GM20431 (cell line): ENCODE results near the gene OTOGL.

ENCODE experiments used
- in situ Hi-C: fragments of 300-500 bp; cut with MseI, MboI; formaldehyde crosslinking; loops from one replicate; pipeline ENCODE4 v1.15.0; 2020; ENCODE audit warnings: low sequenced_read_pairs; ENCODE audit not compliant: unreplicated experiment

OTOGL gene

DNA sequence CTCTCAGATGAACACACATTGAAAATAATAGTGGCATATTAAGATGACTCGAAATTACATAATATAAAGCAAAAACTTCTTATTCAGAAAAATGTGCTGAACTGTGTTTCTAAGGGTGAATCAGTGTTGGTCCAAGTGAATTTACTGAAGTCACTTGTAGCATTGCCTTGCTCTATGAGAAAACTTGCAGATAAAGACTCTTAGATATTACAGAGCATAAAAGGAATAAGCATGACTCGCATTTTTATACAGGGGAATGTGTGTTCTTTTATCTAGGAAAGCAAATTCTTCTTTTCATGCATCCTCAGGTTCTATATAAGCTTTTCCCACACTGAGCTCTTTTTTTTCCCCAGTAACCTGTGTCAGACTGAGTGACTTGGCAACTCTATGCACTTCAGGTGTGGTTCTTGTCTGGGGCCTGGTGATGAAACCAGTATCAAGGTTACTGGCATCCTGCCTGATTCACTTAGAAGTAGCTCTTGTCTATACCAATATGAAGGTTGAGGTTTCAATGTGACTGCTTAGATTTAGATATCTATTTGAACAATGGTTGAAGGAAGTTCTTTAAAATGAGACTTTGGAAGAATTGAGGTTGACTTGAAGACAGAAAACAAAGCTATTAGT lies 76.1 kb downstream of the OTOGL start:
- in situ Hi-C loops, result no loop called here

DNA sequence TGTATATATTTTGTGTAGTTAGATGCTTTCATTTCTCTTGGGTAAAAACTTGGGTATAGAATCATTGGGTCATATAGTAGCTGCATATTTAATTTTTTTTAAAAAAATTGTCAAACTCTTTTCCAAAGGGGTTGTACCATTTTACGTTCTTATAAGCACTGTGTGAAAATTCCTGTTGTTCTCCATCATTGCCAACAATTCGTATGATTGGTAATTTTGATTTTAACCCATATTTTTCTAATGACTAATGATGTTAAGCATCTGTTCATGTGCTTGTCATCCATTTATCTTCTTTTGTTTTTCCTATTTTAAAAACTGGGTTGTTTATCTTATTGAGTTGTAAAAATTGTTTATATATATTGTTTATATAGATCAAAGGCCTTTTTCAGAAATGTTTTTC lies 77.4 kb downstream of the OTOGL start:
- in situ Hi-C loops, result no loop called here

DNA sequence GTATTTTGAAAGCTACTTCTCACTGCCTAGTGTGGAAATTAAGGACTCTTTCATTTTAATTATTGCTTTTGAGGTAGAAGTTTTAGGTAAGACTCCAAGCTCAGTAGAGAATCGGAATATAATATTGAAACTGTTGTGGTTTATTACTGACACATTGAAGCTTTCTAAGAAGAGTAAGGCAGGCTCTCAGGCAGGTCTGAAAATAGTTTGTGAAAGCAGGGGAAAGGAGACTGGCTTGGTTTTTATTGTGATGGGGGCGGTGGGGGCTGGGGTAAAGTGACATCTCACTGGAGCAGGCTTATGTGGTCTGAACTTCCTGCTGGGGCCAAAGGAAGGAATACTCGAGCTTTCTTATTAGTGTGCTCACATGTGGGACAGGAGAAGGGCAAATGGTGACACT lies 79.5 kb downstream of the OTOGL start:
- in situ Hi-C loops, result no loop called here

DNA sequence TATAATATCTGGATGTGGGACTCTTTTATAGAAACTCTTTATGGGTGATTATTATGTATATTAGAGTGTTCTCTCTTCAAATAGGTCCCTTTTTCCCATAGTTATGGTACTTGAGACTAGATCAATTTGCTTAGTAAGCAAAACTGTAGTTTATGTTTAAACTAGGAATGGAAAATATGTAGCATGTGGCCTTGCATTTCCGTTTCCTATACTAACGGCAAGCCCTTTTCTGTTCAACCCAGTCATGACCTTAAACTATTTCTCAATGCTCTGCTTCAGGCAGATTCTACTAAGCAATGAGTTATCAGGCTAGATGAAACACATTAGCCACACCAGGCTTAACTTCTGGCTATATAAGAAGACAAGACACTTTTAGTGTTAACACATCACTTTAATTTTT lies 84.6 kb downstream of the OTOGL start:
- in situ Hi-C loops, result no loop called here

DNA sequence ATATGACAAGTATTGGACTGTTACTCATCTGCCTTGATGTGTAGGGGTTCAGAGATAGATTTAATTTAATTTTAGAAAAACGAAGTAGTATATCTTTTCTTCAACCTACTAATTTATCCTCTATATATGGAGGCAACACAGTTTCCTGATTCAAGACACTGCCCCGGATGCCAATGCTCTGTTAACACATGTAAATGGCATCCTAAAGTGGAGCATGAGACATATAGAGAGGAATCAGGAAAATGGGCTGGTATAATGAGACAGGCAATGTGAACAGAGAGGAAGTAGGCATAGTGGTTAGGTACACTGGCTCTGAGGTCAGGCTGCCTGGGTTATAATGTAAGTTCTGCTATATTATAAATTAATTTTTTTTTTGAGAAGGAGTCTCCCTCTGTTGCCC lies 85.6 kb downstream of the OTOGL start:
- in situ Hi-C loops, result no loop called here

DNA sequence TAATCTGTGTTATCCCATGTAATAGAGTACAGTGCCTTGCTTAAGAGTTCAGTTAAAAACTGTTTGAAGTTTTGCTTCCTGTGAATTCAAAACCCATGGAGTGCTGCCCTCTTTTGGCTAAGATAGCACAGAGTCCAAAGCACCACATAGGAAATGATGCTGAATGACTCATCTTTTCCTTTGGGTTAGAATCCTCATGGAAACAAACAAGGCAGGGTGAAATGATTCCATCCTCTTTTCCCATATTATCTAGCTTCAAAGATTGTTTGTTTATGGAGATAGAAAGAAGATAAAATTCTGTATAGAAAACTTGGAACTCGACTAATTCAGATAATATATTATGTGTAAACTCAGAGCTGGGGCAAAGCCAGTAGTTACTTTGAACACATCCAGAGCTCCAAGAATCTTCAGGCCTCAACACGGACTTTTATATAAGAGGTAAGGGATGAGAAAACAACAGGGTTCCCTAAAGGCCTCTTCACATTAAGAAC lies 87.4 kb downstream of the OTOGL start:
- in situ Hi-C loops, result no loop called here

DNA sequence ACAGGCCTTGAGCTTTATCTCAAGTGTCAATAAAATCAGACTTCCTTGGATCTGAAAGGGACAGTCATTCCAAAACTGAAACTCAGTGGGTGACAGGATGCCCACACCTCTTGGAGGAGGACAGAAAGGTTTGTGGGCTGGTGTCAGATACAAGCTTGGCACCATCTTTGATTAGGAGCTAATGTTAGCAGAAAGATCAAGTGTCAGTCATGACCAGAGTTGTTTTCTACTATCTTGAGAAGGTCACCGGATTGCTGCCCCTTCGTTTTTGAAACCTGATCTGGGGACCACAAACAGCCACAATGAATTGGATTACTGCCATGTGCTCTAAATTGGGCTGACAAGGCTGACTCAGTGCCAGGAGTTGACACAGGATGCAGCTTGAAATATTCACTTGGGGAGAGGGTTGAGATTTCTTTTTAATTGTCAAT lies 88.3 kb downstream of the OTOGL start:
- in situ Hi-C loops, result no loop called here

DNA sequence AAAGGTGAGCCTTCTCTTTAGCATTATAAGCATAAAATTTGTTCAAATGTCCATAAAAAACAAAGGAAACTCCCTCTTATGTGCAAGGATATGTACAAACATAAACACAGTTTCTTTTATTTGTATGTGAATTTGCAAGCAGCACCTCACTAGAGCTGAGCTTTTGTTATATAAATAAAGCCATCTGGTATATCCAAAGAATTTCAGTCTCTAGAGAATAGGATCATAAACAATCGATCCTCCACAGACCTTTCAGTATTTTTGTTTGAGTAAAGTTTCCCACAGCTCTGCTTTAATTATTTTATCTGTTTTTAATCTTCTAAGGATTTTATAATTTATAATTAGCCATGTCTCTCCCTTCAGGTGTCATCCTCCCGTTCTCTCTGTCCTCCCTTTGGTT lies 89.2 kb downstream of the OTOGL start:
- in situ Hi-C loops, result no loop called here

DNA sequence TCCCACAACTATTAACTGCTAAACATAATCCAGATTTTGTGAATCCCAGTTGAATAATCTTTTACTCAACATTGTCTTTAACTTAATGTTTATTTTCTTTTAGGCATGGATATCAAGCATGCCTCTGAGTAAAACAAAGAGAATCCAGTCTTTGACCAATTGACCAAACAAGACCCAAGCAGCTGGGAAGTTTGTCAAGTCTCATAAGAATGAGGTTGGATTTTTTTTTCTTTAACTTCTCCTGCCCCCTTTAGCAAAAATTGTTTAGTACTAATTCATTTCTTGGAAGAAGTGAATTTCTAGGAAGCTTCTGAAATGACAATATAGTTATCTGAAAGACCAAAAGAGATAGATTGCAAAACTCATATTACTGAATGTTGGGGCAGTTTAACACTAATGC lies 89.9 kb downstream of the OTOGL start:
- in situ Hi-C loops, result no loop called here

DNA sequence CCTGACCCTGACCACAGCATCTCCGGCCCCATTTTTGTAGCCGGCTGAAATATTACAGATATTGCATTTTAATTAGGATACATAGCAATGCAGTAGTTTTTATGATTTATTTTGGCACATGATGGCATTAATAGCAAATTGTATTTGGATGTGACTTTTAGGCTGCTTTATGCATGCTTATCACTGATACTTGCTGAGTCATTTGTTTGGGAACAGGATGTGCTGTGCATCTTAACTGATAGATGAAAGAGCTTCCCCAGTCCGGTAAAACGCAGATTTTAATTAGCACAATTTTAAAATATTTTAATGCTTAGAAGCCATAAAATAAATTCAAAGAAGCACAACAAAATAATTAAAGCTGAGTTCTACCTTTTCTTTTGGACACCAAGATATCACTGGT lies 90.7 kb downstream of the OTOGL start:
- in situ Hi-C loops, result no loop called here

DNA sequence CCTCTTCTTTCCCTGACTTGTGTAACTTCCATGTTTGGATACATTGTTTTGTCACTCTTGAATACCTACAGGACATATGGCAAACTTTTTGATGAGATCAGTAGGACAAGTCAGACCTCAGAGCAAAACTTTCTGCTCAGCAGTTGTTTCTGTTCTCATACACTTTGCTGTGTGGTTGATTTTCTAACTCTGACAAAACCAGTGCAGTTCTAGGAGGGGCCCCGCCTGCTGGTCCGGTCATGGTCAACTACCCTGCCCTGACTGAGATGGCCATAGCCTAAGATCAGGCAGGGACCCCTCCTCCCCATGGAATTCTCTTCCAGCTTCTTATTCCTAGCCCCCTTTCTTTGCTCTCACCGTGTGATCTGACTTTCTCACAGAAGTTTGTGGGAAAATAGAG lies 92.8 kb downstream of the OTOGL start:
- in situ Hi-C loops, result no loop called here

DNA sequence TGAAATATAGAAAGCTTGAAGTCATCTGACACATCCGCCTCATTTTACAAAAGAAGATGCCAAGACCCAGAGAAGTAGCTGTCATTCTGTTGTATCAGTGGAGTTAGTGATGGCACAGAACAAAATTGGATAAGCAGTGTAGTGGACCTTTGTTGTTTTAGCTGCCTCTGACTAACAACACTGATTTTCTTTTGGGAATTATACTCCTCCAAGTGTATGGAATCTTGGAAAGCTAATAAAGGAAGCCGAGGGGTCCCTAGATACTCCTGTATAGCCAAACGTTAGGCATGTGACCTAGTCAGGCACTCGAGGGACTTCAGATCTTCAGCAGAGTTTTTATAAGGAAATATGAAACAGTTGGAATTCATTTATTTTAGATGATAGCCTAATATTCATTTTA lies 94.5 kb downstream of the OTOGL start:
- in situ Hi-C loops, result no loop called here

DNA sequence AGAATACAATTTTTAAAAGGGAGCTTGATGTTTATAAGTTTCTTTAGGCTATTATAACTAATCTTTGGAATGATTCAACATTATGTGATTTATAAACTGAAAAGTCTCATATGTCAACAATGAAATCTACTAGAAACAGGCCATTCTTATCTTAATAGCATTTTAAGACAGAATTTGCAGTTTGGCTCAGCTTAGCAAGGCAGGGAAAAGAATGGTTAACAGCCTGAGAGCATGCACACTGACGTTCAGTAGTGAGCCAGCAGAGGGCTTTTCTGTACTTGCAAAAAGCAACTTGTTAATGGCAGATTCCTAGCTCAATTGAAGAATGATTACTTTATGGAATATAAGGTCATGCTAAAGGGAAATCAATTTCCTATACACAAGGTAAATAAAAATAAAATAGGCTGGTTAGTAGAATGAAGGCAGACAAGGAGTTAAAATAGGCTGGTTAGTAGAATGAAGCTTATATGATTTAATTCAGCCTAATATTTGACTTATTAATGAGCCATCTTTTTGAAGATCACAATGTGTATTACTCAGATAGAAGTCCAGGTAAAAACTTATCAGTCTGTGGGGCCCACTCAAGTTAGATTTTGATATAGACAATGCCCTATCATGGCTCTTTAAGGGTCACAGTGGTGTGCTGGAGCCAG lies 95.9 kb downstream of the OTOGL start:
- in situ Hi-C loops, result no loop called here

DNA sequence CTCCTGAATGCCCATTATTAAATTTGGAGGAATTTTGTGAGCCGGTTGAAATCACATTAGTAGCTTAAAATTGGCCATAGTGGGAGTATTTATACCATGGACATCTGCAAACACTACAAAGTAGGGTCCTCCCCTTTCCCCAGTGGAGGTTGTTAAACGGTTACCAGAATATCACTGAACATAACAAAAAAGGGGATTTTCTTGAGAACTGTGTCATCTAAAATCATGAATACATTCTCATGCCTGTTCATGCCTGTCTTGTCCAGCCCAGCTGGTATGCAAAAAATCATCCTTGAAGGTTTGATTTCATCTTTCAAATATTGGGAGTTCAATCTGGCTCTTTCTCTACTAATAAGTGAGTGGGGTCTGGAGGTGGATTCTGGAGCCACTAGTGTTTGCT lies 96.4 kb downstream of the OTOGL start:
- in situ Hi-C loops, result no loop called here

DNA sequence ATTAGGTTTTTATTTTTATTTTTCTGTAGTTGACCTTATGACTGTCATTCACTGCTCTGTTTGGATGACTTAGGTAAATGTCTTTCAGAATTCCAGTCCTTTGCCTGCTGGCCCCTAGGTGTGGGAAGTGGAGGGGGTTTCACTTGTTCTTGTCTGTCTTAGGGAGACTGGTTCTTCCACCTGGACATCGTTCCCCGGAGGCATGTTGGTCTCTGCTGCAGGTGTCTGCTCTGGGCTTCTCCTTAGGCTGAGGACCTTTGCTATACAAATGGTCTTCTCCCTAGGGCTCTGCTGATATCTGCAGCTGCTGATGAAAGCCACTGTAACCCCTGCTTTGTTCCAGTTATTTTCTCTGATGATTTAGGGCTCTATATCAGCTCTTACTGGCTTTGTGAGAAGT lies 97.1 kb downstream of the OTOGL start:
- in situ Hi-C loops, result no loop called here

DNA sequence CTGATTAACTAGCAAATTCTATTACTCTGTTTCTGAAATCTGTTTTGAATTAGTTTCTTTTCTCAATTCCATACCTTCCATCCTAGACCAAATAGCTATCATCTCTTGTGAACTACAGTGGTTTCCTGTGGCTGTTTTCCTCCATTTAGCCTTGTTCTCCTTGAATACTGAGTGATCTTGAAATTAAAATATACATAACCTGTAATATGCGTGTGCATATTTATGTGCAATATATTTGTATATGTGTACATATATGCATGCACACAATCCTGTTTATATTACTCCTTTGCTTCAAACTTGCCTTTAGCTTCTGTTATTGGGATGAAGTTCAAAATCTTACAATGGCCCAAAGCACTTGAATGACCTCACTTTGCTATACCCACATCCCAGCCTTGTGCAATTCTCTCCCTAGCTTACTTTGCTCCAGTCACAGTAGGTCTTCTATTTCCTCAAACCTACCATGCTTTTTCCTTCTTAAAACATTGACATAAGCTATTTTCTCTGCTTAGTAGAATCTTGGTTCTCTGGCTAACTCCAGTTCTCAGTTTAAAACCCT lies 99.5 kb downstream of the OTOGL start:
- in situ Hi-C loops, result no loop called here

DNA sequence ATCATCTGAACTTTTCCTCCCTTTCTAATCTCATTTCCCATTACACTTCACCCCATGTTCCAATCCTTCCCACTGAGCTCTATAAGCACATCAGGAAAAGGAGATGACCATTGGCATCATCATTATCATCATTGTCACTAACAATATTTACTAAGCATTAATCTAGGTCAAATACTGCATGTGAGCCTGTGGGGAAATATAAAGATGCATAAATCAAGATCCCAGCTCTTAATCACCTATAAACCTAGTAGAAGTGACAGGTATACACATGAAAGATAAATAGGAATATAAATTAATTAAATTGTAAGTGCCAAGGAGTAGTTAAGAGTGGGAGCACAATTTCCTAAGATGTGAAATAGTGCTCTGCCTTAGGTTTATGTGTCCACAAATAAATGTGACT lies 100.6 kb downstream of the OTOGL start:
- in situ Hi-C loops, result no loop called here

DNA sequence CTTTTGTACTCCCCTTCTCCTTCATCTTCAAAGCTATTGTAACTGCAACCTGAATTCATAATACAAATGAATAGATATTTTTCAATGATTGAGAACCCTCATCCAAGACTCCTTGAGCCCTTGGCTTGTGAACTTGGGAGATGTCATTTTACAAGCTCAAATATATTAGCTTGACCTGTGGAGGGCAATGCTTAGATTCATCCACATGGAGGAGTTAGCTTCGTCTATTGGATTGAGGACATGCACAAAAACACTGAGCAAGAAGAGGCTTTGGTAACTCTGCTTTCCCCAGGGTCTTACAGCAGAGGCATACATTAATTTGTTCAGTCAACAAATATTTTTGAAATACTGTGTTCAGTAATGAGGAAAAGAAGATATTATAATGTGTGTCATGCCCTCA lies 101.1 kb downstream of the OTOGL start:
- in situ Hi-C loops, result no loop called here

DNA sequence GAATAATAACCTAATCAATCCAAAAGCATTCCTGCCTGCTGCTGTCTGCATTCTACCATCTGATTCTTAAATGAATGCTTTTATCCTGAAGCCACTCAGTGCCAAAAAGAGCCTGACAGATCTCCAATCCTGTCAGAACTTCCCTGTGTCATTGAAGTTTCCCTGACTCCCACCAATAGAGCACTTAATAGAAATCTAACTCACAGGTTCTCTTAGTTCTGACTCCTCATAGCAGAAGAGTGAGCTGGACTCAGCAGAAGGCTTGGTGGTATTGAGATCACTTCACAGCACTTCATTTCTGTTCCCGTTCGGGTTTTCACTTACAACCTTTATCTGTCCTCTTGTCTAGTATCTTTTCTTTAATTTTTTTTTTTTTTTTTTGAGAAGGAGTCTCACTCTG lies 102.6 kb downstream of the OTOGL start:
- in situ Hi-C loops, result no loop called here

DNA sequence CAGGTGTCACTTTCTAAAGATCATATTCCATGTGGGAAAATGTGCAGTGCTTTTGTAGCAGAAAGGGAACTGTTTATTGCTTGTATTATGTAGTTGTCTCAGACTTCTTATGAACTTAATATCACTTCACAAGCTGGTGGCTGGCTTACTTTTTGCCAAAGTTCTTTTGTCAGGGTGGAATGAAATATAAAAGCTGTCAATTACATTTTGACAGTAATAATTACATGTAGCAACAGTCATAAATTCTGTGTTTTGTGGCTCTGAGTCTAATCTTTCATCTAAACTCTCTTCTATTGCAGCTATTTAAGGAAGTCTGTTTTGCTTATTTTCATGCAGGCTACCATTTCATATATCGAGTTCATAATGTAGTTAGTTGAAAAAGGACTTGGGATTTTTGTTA lies 106.6 kb downstream of the OTOGL start:
- in situ Hi-C loops, result no loop called here

DNA sequence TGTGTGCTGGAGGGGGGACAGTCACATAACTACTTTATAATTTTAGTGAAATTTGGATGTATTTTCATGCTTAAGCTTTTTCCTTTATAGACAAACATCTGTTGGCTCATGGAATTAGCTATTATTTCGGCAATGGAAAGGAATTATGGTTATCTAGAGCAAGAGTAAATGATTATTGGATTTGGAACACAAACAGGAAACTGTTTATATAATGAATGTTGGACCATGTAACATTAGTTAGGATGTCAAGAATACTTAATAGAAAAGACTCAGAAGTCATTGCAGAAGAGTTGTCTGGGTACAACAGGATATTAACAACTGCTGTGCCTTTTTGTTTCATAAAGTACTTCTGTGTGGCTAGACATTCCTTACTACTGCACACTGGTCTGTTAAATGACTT lies 108.7 kb downstream of the OTOGL start:
- in situ Hi-C loops, result no loop called here

DNA sequence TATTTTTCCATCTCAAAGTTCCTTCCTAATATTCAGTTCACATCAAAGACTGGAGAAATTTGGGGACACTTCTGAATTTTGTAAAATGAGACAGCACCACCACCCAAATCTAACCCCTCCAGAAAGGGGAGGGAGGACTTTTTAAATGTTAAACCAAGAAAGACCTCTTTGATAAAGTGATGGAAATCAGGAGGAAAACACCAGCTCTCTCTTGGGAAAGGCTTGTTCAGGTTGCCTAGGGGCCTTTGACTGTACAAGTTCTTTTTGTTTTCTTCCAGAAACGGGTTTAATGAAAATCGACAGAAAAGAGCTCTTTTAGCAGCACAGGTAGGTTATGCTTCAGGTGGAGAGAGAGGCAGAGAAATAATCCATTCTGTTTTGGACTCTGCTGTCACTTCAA lies 112.3 kb downstream of the OTOGL start:
- in situ Hi-C loops, result no loop called here
